OCI-LY1 (cell line): ENCODE results near the gene CARS1.

ENCODE experiments used
- H2AFZ ChIP-seq: fragments of 200-600 bp; sonication (generic), shearing (Covaris generic); 2 replicates; pipeline ENCODE4 v1.6.0; 2014; ENCODE audit warnings: antibody characterized with exemption, mild to moderate bottlenecking, low read length
- H3F3A ChIP-seq: fragments of 200-600 bp; sonication (generic), shearing (Covaris generic); 2 replicates; pipeline ENCODE4 v1.6.0; 2014; ENCODE audit warnings: mild to moderate bottlenecking, antibody characterized with exemption, low read length, moderate library complexity; ENCODE audit not compliant: insufficient read depth
- H3K27ac ChIP-seq: fragments of 200-600 bp; sonication (generic); 2 replicates; pipeline ENCODE4 v1.5.1; 2014; ENCODE audit warnings: low read length, mixed run types, mild to moderate bottlenecking, low read depth; ENCODE audit not compliant: poor library complexity, severe bottlenecking
- H3K27me3 ChIP-seq: fragments of 200-600 bp; sonication (generic); 2 replicates; pipeline ENCODE4 v1.6.0; 2014; ENCODE audit warnings: antibody characterized with exemption, mild to moderate bottlenecking, low read length, moderate library complexity; ENCODE audit not compliant: insufficient read depth
- H3K36me3 ChIP-seq: fragments of 200-600 bp; sonication (generic); 2 replicates; pipeline ENCODE4 v1.6.1; 2014; ENCODE audit warnings: mild to moderate bottlenecking, antibody characterized with exemption, low read length, moderate library complexity, mixed read lengths; ENCODE audit not compliant: insufficient read depth
- H3K4me1 ChIP-seq: fragments of 200-600 bp; sonication (generic); 2 replicates; pipeline ENCODE4 v1.5.1; 2014; ENCODE audit warnings: mild to moderate bottlenecking, low read length, moderate library complexity; ENCODE audit not compliant: insufficient read depth, severe bottlenecking
- H3K4me2 ChIP-seq: fragments of 200-600 bp; sonication (generic), shearing (Covaris generic); 2 replicates; pipeline ENCODE4 v1.6.1; 2014; ENCODE audit warnings: low read length
- H3K4me3 ChIP-seq: fragments of 200-600 bp; sonication (generic); 2 replicates; pipeline ENCODE4 v1.5.1; 2014; ENCODE audit warnings: low read length, low read depth, mild to moderate bottlenecking, mixed read lengths; ENCODE audit not compliant: poor library complexity, severe bottlenecking
- H3K79me2 ChIP-seq: fragments of 200-600 bp; shearing (Covaris generic); 2 replicates; pipeline ENCODE4 v1.6.1; 2016; ENCODE audit warnings: mixed run types, low read length, mixed read lengths; ENCODE audit not compliant: insufficient read depth
- H3K9ac ChIP-seq: fragments of 200-600 bp; sonication (generic), shearing (Covaris generic); 2 replicates; pipeline ENCODE4 v1.6.1; 2014; ENCODE audit warnings: mild to moderate bottlenecking, low read length, mixed read lengths
- H3K9me2 ChIP-seq: fragments of 200-600 bp; sonication (generic), shearing (Covaris generic); 2 replicates; pipeline ENCODE4 v1.6.1; 2014; ENCODE audit warnings: low read depth, mild to moderate bottlenecking, low read length, mixed read lengths
- H3K9me3 ChIP-seq: fragments of 200-600 bp; shearing (Covaris generic); 2 replicates; pipeline ENCODE4 v1.6.1; 2014; ENCODE audit warnings: low read length, mixed read lengths
- H4K20me1 ChIP-seq: fragments of 200-600 bp; sonication (generic), shearing (Covaris generic); 2 replicates; pipeline ENCODE4 v1.6.0; 2016; ENCODE audit warnings: mild to moderate bottlenecking, low read length; ENCODE audit not compliant: insufficient read depth
- CTCF ChIP-seq: fragments of 200-600 bp; sonication (generic), shearing (Covaris generic); IDR thresholded peaks from 2 replicates; pipeline ENCODE4 v1.5.1; 2017; ENCODE audit warnings: mild to moderate bottlenecking, antibody characterized with exemption, low read length, moderate library complexity, mixed read lengths
- EZH2 ChIP-seq: fragments of 200-600 bp; sonication (generic), shearing (Covaris generic); IDR thresholded peaks from 2 replicates; pipeline ENCODE4 v1.8.0; 2017; ENCODE audit warnings: borderline replicate concordance, mixed run types, mild to moderate bottlenecking, antibody characterized with exemption, low read length, moderate library complexity, mixed read lengths

Gene CARS1

GRCh38 chr11:3092603-3093141 lies 35.4 kb upstream of the CARS1 start:
- TF ChIP-seq CTCF (no peak), EZH2 (no peak)
- Histone ChIP-seq H3K79me2 (no peaks in the 10 kb centered on the region), H3K36me3 (no peaks in the 10 kb centered on the region), H3K4me2 (no peak overlapping the region), H3K9ac (no peak overlapping the region), H4K20me1 (no peaks in the 10 kb centered on the region), H2AFZ (no peak overlapping the region), H3K27me3 (no peaks in the 10 kb centered on the region), H3K4me3 (no peak overlapping the region), H3K4me1 (no peaks in the 10 kb centered on the region), H3F3A (no peaks in the 10 kb centered on the region), H3K9me2 (no peaks in the 10 kb centered on the region), H3K9me3 (no peaks in the 10 kb centered on the region), H3K27ac (no peak overlapping the region)

GRCh38 chr11:3091846-3092602 lies 34.8 kb upstream of the CARS1 start:
- Histone ChIP-seq H4K20me1 (no peaks in the 10 kb centered on the region), H3K4me3 (no peak overlapping the region), H2AFZ (no peak overlapping the region), H3K9me3 (no peaks in the 10 kb centered on the region), H3K27me3 (no peaks in the 10 kb centered on the region), H3F3A (no peaks in the 10 kb centered on the region), H3K4me1 (no peaks in the 10 kb centered on the region), H3K4me2 (no peak overlapping the region), H3K9ac (no peak overlapping the region), H3K79me2 (no peaks in the 10 kb centered on the region), H3K27ac (no peak overlapping the region), H3K9me2 (no peaks in the 10 kb centered on the region), H3K36me3 (no peaks in the 10 kb centered on the region)
- TF ChIP-seq CTCF (peak; percentile 91), EZH2 (no peak)

- Histone ChIP-seq H3K27me3 (no peaks in the 10 kb centered on the region), H3K36me3 (no peaks in the 10 kb centered on the region), H3K27ac (no peak overlapping the region), H2AFZ (no peak overlapping the region), H3K79me2 (no peaks in the 10 kb centered on the region), H3K4me2 (no peak overlapping the region), H3K4me3 (no peak overlapping the region), H3F3A (no peaks in the 10 kb centered on the region), H3K9me2 (no peaks in the 10 kb centered on the region), H3K9ac (no peak overlapping the region), H3K4me1 (no peaks in the 10 kb centered on the region), H4K20me1 (no peaks in the 10 kb centered on the region), H3K9me3 (no peaks in the 10 kb centered on the region)
- TF ChIP-seq EZH2 (no peak), CTCF (no peak)
These were observed 34.0 kb upstream of the CARS1 start for GRCh38 chr11:3091081-3091845.
